CD4-positive, alpha-beta T cell treated with Interleukin-17A for 1 hour (primary cell): Measurements from ENCODE around the gene CLDN1.

Experiments used
- DNase-seq: peaks from one replicate; pipeline ENCODE4 v3.0.0-alpha.2; 2020

CLDN1 gene

DNA sequence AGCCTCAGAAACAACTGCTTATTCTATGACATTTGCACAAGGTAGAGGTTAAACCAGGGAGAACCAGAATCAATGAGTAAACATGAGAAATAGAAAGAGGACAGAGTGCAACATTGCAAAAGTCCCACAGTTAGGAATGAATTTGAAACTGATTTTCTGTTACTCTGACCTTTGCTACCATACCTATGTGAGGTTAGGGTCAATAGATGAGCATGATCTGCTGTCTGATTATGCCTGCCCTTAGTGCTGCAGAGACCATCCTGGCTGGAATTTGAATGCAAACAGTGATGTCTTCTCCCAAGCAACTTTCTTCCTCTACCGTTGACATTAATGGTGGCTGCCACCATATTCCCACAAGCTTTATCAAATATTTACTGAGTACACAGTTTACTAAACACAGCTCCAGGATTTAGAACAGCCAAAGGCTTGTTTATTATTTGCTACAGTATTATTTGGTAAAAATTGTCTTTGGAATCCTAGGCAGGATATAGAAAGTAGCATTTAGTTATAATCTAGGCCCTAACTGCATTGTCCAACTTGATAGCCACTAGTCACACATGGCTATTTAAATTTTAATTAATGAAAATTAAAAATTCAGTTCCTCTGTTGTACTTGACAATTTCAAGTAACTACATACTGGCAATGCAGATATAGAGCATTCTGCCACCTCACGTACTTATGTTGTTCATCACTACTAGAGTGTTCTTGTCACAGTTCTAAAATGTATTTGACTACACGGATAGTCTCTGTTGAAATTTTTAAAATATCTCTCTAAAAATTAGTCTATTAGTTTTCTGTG, 8.9 kb upstream of the CLDN1 start:
- DNase-seq: no peak

DNA sequence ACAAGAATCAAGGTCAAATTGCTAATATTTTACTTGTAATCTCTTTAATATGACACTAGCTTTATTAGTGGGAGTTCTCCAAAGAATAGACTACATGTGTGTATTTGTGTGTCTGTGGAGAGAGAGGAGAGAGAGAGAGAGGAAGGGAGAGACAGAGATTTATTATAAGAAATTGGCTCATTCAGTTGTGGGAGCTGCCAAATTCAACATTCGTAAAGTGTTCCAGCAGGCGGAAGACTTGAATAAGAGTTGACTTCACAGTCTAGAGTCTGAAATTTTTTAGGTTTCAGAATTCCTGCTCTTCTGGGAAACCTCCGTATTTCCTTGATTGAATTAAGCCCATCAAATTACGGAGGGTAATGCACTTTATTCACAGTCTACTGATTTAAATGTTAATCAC, 4.7 kb upstream of the CLDN1 start:
- DNase-seq: no peak

DNA sequence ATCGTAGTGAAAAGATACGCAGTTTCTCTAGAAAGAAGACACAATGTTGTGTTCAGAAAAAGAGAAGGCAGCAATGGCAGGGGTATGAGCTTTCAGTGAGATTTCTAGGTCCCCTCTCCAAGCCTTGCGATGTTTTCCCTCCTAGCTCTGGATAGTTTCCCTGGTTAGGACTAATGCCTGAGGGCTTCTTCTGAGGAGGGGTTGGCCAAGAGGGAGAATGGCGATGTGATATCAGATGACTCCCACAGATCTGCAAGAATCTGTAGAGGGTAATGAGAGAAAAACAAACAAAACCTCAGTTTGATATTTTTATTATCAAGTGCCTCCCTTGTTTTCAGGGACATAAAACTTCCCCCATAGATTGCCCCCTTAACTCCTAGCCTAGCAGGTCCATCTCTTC, 4.1 kb upstream of the CLDN1 start:
- DNase-seq: no peak

DNA sequence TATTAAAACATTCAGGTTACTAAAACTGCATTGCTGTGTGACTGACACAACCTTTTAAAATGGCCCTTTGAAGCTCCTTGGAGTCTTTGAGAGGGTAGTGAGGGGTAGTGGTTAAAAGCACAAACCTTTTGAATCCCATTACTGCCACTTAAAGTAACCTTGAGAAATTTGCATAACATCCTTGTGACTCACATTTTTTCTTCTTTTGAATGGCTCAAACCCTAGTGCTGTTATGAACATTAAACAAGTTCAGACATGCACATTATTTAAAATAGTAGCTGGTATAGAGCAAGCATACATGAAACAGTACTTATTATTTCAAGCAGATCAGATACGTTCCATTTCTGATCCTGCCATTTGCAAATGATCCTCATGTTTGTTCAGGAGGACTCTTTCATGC, 3.7 kb upstream of the CLDN1 start:
- DNase-seq: no peak

DNA sequence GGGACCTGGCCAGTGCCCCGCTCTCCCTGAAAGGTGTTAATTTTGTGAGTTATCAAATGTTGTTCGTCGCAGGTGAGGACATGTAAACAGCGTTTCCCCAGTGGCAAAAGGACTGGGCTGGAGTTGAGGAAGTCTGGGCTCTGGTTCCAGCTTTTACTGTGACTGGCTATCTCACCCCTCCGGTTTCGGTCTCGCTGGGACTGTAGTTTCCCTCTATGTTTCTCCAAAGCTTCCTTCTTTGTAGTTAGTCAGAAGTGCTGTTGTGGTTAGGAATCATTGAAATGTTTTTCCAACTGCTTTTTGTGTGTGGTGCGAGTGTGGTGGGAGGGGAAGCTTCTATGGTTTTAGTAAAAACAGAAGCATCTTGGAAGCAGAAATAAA, 990 bp upstream of the CLDN1 start:
- no peak for DNase-seq

DNA sequence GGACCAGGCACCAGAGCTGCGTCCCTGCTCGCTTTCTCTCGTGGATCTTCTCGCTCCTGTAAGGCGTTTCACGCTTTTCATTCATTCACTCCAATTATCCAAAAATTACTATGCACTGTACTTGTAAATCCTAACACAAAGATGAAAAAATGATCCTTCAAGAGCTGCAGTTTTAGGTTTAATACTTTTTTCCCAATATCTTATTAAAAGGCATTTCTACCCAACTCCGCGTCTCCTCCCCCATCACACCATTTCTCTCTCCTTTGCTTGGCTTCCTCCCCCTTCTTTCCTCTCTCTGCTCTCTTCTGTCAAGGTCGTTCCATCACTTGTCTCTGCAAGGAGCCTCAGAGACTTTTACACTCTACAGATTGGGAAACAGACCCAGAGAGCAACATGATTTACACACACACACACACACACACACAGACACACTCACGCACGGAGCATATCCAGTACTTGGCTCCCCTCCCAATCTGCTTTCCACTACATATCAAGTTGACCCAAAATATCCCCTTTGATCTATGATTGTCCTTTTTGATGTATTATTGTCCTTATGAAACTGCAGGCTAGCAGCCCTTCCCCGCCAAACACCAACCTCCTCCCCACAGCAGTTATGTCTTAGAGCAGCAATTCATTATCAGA, 479 bp upstream of the CLDN1 start:
- no peak for DNase-seq

DNA sequence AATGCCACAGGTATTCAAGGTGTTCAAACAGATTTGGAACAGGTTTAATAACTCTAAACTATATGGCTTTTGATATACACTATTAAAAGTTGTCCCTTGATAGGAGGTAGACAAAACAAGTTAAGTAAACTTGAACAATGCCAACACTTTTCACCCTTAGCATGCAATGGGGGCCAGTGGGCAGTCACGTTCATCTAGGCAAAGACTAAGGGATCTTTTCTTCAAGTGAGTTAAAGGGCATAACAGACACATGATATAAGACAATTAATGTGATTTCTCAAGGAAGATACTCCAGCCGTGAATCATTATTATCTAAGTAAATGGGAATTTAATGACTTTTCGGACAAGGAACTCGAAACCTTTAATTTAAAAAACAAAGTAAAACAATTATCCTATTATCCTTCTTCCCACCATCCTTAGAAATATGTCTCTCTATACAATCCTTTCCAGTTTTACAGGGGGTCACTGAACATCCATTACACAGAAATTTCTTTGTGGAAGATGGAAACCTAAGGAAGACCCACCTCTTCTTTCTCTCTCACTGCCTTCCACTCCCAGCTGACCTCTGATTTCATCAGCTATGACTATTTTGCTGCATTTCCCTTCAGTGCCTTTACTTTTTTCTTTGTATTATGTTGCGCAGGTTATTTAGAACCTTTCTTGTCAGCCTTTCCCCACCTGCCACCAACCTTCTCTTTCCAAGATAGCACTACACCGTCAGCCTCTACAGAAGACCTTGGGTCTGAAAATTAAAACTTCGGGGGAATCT, 1.5 kb downstream of the CLDN1 start:
- DNase-seq: no peak

DNA sequence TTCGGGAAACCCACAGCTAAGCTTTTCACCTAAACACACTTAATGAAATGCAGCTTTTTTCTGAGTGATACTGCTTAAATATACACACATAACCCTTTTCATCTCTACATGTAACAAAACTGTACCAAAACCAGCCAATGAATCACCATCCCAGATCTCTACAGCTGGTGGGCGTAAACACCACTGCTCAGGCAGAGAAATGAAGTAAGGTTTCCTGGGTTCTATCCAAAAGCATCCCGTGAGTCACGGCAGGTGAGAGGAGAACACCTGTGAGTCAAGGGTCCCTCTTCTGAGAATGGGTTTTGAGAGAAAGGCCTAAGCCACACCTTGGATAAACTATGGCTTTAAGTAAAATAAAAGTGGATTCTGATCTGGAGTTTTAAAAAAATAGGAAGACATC, 2.6 kb downstream of the CLDN1 start:
- DNase-seq: no peak

DNA sequence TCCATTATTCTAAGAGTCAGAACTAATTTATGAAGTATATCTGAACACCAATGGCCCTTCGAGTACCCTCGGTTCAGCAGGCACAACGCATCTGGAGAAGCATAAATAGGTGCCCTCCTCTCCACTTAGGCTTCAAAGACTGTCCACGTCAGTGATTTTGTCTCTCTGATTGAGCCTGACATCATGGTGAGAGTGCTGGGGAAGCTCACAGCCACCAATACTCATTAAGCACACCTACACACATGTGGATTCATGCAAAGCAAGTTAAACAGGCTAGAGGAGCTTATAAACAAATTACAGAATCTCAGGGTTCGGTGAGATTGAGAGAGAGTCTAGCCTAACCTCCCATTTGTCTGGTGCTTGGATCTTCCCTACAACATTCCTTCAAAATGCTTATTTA, 3.6 kb downstream of the CLDN1 start:
- DNase-seq: no peak

DNA sequence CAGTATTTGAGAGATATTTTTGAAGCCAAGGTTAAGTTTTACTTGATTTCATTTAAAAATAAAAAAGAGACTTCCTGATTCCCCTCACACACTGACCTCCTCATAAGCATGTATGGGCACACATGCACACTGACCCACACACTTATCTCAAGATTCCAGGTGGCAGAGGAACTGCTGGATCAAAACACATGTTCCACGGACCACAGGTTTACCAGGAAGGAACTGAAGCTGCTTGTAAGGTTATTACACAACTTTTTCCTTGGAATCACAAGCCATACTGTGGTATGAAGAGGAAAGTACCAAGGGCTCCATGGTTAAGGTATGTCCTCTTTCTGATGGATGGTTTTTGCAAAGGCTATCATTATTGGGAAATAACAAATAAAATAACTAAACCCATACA, 7.5 kb downstream of the CLDN1 start:
- DNase-seq: no peak

DNA sequence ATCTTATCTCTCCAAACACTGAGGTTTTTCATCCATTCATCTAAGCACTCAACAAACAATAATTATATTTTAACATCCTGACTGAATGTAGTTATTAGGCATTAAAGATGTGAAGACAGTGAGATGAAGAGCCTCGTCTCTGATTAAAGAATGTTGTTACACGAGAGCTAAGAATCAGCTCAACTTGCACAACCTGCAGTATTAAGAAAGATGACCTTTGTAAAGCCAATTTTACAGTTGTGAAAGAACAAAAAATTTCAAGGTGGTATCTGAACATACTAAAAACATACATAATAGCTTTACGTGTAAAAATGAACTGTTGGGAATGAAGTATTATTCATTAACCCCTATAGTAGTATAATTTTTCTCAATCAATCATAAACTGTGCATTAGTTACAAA, 12.8 kb downstream of the CLDN1 start:
- DNase-seq: no peak

DNA sequence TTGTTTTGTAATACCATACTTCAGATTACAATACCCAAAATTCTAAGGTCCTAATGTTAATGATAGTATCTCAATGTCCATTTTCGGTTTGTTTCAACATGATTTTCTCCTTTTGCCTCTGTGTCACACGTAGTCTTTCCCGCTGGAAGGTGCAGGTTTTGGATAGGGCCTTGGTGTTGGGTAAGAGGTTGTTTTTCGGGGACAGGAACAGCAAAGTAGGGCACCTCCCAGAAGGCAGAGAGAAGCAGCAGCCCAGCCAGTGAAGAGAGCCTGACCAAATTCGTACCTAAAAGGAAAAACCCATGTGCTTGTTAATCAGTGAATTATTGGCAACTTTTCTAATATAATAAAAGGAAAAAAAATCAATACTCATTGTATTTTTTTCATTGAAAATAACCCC, 14.1 kb downstream of the CLDN1 start:
- no peak for DNase-seq

DNA sequence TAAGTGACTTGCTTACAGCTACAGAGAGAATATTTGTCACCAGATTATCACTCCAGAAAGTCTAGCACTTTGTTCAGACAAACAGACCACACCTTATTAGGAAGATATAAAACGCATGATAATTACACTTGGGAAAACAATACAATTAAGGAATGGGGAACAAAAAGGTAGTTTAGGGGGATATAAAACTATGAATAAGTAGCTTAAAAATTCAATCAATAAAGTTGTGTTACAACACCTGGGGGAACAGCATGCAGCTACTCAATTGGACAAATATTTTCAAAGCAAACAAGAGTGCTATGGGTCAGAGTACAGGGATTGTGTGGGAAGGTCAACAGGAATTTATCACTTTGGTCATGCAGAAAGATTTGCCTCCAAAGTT, 15.1 kb downstream of the CLDN1 start:
- no peak for DNase-seq

DNA sequence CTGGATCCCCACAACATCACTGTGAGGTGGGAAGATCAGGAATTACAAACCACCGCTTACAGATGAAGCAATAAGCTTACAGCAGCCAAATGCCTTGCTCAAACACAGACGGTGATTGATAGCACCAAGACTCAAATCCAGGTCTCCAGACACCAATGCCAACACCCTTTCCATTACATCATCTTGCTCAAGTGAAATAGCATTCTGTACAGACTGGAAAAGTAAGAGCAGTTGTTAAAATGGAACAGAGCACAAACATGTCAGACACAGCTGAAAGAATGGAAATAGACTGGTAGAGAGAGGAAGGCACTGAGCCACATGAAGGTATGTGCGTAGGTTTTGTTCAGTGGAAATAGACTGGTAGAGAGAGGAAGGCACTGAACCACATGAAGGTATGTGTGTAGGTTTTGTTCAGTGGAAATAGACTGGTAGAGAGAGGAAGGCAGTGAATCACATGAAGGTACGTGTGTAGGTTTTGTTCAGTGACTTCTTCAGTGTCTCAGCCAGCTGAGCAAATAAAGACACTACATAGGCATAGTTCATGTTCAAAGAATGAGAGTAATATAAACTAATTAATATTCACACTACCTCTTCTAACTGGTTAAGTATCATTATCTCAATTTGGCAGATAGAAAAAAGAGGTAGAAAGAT, 15.6 kb downstream of the CLDN1 start:
- DNase-seq: no peak

DNA sequence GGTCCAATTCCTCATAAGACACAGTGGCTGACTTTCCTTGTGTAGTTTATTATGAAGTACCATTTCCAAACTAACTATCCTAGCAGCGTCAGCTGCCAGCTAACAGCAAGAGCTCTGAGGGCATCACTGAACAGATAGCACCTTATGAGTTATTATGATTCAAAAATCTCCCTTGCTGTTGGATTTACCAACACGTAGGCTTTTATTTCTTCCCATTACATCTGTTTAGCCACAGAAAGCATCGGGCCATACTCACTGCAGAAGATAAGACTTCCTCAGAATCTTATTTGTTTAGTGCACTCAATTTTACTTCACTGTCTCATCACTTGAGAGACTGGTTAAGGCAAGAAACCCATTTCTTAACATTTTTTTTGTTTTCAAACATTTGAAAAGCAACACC, 16.2 kb downstream of the CLDN1 start:
- DNase-seq: no peak

DNA sequence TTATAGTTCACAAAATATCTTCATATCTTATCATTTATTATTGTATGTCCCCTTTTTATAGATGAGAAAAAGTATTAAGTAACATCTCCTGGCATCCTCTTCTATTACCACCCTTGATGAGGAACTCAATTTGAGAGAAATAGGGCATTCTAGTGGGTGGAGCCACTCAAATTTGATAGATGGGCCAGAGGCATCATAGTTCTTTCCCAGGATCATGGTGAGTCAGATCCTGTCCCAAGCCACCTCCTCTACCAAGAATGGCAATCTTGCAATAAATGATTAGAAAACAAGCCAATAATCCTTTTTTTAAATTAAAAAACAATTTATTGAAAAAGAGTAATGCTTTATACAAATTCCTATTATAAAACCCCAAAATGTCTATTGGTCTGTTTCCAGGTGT, 16.8 kb downstream of the CLDN1 start:
- no peak for DNase-seq

DNA sequence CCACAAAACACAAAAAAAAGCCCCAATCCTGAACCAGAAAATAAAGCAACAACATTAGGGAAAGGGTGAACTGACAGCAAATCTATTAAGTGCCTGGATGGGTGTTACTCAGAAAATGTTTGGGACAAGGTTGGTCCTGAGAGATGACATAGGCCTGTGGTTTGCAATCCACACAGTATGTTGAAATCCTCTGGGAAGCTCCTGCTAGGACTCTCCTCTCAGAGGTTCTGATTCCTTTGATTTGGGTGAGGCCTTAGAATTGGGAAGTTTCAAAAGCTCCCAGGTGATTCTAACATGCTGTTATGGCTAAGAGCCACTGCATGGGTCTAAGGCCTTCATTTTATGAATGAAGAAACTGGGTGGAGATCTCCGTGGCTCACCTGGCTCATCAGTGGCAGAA, 18.4 kb downstream of the CLDN1 start:
- no peak for DNase-seq

DNA sequence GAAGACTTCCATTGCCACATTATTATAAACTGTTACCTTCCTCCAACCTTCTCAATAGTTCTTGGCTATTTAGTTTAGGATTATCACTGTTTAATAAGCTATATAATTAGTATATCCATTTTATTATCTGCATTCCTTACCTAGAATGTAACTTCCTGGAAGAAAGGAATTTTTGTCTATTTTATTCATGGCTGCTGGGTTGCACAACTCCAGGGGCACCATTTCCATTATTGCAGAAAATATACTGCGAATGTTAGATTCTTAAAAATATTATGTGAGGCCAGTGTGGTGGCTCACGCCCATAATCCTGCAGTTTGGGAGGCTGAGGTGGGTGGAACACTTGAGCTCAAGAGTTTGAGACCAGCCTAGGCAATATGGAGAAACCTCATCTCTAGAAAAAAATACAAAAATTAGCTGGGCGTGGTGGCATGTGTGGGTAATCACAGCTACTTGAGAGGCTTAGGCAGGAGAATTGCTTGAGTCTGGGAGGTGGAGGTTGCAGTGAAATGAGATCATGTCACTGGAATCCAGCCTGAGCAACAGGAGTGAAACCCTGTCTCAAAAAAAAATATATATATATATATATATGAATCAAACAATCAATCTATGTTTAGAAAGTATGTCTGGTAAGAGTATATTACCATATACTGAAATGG, 19.9 kb downstream of the CLDN1 start:
- DNase-seq: no peak

DNA sequence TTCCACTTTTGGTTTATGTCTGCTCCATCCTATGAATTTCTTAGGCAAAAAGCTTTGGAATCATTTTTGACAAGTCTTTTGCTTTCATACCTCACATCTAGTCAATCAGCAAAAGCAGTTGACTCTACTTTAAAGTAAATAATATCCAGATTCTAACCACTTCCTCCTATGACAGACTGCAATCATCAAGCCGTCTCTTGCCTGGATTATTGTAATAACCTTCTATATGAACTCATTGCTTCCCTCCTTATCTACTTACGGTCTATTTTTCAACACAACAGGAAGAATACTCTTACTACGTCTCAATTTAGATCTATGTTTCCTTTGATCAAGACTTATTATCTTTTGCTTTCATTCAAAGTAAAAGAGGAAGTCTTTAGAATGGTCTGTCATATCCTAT, 20.7 kb downstream of the CLDN1 start:
- DNase-seq: no peak

DNA sequence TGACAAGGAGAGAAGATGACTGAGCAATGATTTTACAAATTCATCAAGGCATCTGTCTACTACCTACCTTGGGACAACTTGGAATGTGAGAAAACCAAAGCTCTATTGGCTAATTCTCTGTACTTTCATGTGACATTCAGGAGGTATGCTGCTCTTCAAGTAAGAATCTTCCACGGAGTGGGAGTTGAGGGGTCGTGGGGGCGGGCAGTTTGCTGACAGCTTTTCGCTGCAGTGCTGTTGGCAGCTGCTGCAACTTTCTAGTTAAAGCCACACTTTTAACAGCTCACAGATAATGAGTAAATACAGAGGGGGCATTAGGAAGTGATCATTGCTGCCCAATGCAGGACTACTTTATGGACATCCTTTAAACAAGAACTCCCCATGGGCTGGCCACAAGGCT, 22.3 kb downstream of the CLDN1 start:
- no peak for DNase-seq

DNA sequence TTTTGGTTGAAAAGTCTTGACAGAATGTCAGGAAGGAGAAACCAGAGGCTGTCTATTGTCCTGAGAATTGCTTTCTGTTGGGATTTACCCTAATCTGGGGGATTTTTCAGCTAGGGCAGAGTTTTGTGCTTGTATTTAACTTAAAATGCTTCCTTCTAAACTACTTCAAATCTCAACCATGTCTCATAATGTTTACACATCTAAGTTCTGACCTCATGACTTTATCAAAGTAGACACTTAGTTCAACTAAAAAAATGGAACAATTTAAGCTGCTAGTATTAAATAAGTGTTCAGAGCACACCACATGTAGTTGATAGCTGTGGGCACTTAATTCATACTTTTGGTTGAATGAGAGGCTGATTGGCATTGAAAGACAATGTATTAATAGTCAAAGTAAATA, 28.2 kb downstream of the CLDN1 start:
- no peak for DNase-seq

DNA sequence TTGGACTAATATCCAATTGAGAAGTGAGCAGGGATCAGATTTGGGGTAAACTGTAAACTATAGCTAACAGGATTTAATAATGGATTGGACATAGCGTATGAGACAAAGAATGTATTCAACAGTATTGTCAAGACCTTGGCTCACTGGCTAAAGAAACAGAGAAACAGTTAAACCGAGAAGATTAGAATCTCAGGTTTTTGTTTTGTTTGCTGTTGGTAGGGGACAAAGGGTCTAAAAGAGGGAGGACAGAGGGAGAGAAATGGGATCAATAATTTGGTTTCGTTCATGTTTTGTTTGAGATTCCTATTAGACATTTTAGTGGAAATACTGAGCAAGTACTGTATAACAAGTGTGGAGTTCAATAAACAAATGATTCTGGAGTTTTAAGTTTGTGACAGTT, 28.6 kb downstream of the CLDN1 start:
- DNase-seq: no peak

DNA sequence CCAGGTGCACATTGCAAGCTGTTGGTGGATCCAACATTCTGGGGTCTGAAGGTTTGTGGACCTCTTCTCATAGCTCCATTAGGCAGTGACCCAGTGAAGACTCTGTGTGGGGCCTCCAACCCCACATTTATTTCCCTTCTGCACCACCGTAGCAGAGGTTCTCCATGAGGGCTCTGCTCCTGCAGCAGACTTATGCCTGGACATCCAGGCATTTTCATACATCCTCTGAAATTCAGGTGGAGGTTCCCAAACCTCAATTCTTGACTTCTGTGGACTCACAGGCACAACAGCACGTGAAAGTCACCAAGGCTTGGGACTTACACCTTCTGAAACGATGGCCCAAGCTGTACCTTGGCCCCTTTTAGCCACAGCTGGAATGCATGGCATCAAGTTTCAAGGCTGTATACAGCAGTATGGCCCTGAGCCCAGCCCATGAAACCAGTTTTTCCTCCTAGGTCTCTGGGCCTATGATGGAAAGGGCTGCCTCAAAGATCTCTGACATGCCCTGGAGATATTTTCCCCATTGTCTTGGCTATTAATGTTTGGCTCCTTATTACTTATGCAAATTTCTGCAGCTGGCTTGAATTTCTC, 30.2 kb downstream of the CLDN1 start:
- no peak for DNase-seq
